ENCODE data around the gene EFCAB12. TPM values are rescaled to one million over a fixed set of nuclear protein-coding genes. Genes with fewer than 3 reads are reported as not detected.

The EFCAB12 gene
- total RNA-seq, 1 donor from 2014 or later, result 0.14 TPM

DNA sequence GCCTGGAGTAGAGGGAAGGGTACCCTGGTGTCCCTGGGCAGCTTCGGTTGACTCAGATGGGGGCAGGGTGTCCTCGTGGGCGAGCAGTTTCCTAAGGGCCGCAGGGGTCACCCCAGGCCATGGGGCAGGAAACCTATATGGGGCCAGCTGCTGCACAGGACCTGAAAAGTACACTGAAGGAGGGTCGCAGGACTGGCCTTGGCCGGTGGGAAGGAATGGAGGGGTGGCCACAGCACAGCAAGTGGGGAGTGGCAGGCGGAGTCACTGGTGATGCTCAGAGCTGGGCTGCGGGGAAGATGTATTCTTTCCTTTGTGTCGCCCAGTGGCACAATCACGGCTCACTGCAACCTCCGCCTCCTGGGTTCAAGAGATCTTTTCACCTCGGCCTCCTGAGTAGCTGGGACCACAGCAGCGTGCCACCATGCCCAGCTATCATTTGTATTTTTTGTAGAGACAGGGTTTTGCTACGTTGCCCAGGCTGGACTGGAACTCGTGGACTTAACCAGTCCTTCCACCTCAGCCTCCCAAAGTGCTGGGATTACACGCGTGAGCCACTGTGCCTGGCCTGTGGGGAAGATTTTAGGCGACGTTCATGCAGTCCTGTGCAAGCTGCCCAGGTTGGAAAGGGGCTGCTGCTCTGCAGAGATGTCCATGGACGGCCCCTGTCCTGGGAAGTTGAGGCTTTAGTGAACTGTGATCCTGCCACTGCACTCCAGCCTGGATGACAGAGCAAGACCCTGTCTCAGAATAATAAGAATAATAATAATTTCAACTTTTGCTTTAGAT lies 57.2 kb downstream of the EFCAB12 start:
- Mint-ChIP-seq H3K4me1 (ENCODE audit: low read depth, unreplicated experiment) (no peaks in the 10 kb centered on the region), H3K27me3 (ENCODE audit: low read depth, unreplicated experiment) (peaks cover 14% of the 10 kb centered on the region), H3K9me3 (ENCODE audit: unreplicated experiment) (peaks cover 2% of the 10 kb centered on the region), H3K27ac (ENCODE audit: unreplicated experiment) (no peak overlapping the region), H3K4me3 (ENCODE audit: unreplicated experiment) (no peak overlapping the region), H3K36me3 (ENCODE audit: low read depth, unreplicated experiment) (no peaks in the 10 kb centered on the region)
- Histone ChIP-seq H2AFZ (ENCODE audit: low read depth, low read length) (no peak overlapping the region), H3K4me1 (ENCODE audit: insufficient read depth, low read length) (no peaks in the 10 kb centered on the region), H3K4me3 (ENCODE audit: insufficient read depth, low read depth, low read length) (no peak overlapping the region), H3K27ac (ENCODE audit: low read depth, low read length) (no peak overlapping the region), H3K36me3 (ENCODE audit: insufficient read depth, low read length) (no peaks in the 10 kb centered on the region), H3K4me2 (ENCODE audit: low read length) (no peak overlapping the region), H3K79me2 (ENCODE audit: insufficient read depth, low read length) (no peaks in the 10 kb centered on the region), H4K20me1 (ENCODE audit: insufficient read depth, low read length) (peaks cover 6% of the 10 kb centered on the region), H3K27me3 (ENCODE audit: insufficient read depth, low read length) (peaks cover 7% of the 10 kb centered on the region), H3K9ac (ENCODE audit: low read length) (no peak overlapping the region), H3K9me3 (ENCODE audit: insufficient read depth, low read depth, low read length) (no peaks in the 10 kb centered on the region)
- TF ChIP-seq, protein P1, sequence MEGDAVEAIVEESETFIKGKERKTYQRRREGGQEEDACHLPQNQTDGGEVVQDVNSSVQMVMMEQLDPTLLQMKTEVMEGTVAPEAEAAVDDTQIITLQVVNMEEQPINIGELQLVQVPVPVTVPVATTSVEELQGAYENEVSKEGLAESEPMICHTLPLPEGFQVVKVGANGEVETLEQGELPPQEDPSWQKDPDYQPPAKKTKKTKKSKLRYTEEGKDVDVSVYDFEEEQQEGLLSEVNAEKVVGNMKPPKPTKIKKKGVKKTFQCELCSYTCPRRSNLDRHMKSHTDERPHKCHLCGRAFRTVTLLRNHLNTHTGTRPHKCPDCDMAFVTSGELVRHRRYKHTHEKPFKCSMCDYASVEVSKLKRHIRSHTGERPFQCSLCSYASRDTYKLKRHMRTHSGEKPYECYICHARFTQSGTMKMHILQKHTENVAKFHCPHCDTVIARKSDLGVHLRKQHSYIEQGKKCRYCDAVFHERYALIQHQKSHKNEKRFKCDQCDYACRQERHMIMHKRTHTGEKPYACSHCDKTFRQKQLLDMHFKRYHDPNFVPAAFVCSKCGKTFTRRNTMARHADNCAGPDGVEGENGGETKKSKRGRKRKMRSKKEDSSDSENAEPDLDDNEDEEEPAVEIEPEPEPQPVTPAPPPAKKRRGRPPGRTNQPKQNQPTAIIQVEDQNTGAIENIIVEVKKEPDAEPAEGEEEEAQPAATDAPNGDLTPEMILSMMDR (IDR thresholded peaks at IDR 0.05; ENCODE audit: insufficient read depth, low read depth, low read length), result no peak
- TF ChIP-seq EZH2 (IDR thresholded peaks at IDR 0.05; ENCODE audit: insufficient read depth, low read length), result no peak
- no peak for DNase-seq (ENCODE audit: low read depth)
- no peak for FAIRE-seq

DNA sequence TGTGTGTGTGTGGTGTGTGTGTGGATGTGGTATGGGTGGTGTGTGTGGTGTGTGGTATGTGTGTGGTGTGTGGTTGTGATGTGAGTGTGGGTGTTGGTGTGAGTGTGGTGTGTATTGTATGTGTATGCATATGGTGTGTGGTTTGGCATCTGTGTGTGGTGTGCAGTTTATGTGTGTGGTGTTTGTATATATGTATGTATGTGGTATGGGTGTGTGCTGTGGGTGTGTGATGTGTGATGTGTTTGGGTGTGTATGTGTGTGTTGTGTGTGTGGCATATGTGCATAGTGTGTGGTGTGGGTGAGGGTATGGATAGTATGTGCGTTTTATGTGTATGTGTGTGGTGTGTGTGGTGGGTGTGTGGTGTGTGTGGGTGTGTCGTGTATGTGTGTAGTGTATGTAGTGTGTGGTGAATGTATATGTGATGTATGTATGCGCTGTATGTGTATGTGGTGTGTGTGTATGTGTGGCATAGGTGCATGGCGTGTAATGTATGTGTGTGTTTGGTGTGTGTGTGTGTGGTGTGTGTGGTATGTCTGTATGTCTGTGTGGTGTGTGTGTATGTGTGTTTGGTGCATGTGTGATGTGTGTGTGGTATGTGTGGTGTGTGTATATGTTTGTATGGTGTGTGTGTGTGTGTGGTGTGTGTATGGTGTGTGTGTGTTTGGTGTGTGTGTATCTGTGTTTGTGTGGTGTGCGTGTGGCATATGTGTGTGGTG lies 58.0 kb downstream of the EFCAB12 start:
- Histone ChIP-seq H3K36me3 (ENCODE audit: insufficient read depth, low read length) (no peaks in the 10 kb centered on the region), H3K27me3 (ENCODE audit: insufficient read depth, low read length) (peaks cover 7% of the 10 kb centered on the region), H4K20me1 (ENCODE audit: insufficient read depth, low read length) (peaks cover 6% of the 10 kb centered on the region), H3K27ac (ENCODE audit: low read depth, low read length) (no peak overlapping the region), H3K9ac (ENCODE audit: low read length) (no peak overlapping the region), H2AFZ (ENCODE audit: low read depth, low read length) (no peak overlapping the region), H3K79me2 (ENCODE audit: insufficient read depth, low read length) (no peaks in the 10 kb centered on the region), H3K4me1 (ENCODE audit: insufficient read depth, low read length) (no peaks in the 10 kb centered on the region), H3K4me2 (ENCODE audit: low read length) (no peak overlapping the region), H3K4me3 (ENCODE audit: insufficient read depth, low read depth, low read length) (no peak overlapping the region), H3K9me3 (ENCODE audit: insufficient read depth, low read depth, low read length) (no peaks in the 10 kb centered on the region)
- Mint-ChIP-seq H3K9me3 (ENCODE audit: unreplicated experiment) (peaks cover 2% of the 10 kb centered on the region), H3K27ac (ENCODE audit: unreplicated experiment) (no peak overlapping the region), H3K27me3 (ENCODE audit: low read depth, unreplicated experiment) (peaks cover 13% of the 10 kb centered on the region), H3K4me3 (ENCODE audit: unreplicated experiment) (no peak overlapping the region), H3K36me3 (ENCODE audit: low read depth, unreplicated experiment) (no peaks in the 10 kb centered on the region), H3K4me1 (ENCODE audit: low read depth, unreplicated experiment) (no peaks in the 10 kb centered on the region)
- TF ChIP-seq, protein P1 (IDR thresholded peaks at IDR 0.05; ENCODE audit: insufficient read depth, low read depth, low read length), result no peak
- TF ChIP-seq EZH2 (IDR thresholded peaks at IDR 0.05; ENCODE audit: insufficient read depth, low read length), result no peak
- peak; percentile 62 for FAIRE-seq
- no peak for DNase-seq (ENCODE audit: low read depth)

Measured in astrocyte (in vitro differentiated cells and primary cell).